Measurements from ENCODE around the gene CDHR3. TPM values are rescaled to one million over a fixed set of nuclear protein-coding genes. Genes with fewer than 3 reads are reported as not detected.
A peak's percentile ranks its signal among the peaks of the same experiment; 100 is the strongest.

The CDHR3 gene
- total RNA-seq, 2 donors from 2014 or later, result 5.3 to 7.7 TPM

GRCh38 chr7:106063692-106064091 lies 100.6 kb downstream of the CDHR3 start:
- Histone ChIP-seq H3K4me3 (no peak overlapping the region), H3K9ac (ENCODE audit: low read depth in 2 of 2, low read length in 2 of 2) (no peak overlapping the region), H3K27ac (no peak overlapping the region), H3K27me3 (no peaks in the 10 kb centered on the region), H3K9me3 (no peaks in the 10 kb centered on the region), H3K36me3 (no peaks in the 10 kb centered on the region), H3K4me1 (peaks cover 11% of the 10 kb centered on the region)
- intact Hi-C loops (cut with DNase I), result no loop called here
- peak; percentile 15 for DNase-seq
- TF ChIP-seq CTCF (IDR thresholded peaks at IDR 0.05), result no peak

DNA sequence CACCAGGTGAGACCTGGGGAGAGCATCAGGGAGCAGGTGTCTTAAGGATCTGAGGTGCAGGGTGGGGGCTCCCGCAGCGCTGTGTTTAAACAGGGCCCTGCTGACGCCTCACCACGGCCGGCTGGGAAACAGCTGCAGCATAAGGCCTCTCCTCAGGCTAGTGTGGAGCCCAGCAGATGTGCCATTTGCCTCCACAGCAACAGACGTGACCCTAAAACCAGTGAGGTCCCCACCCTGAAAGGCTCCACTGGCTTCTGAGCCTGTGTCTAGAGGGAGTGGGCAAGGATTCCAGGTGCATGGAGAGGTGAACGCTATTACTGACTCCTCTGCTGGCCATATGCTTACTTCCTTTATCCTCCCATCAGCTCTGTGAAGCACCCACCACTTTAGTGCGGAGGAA lies 101.3 kb downstream of the CDHR3 start:
- no peak for TF ChIP-seq CTCF (IDR thresholded peaks at IDR 0.05)
- Histone ChIP-seq H3K9me3 (no peaks in the 10 kb centered on the region), H3K27me3 (no peaks in the 10 kb centered on the region), H3K9ac (ENCODE audit: low read depth in 2 of 2, low read length in 2 of 2) (no peak overlapping the region), H3K4me3 (no peak overlapping the region), H3K36me3 (no peaks in the 10 kb centered on the region), H3K27ac (peak overlapping the region; percentile 79), H3K4me1 (peaks cover 11% of the 10 kb centered on the region)
- DNase-seq, result peak; percentile 30
- intact Hi-C loops (cut with DNase I), result no loop called here

DNA sequence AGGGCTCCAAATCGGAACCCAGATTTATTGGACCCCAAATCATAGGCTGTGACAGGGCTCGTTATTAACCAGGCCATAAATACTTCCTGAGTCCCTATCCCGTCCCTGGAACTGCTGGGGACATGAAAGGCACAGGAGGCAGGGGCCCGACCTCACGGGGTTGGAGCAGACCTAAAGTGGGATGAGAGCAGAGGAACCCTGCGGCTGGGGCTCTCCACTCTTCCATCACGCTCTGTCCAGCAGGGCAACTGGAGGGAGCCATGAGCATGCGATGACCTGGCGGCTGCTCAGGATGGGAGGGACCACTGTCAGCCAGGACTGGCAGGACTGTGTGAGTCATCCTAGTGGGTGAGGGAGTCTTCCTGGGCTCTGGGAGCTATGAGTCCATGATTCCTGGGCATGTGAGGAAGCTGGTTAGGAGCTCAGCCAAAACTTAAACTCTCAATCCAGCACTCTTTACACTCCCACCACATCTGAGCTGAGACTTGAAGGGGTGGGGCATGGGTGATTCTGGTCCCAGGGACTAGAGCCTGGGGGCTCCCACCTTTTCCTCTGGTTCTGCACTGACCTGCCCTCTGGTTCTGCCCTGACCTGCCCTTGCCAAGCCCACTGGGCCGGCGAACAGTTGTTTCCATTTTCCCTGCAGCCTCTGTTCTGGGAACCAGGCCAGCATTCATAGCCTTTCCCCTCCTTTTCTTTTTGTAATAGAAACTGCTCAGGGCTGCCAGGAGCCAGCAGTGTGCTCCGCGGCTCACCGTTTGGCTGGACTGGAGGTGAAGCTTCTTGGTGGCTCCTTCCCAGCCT lies 101.9 kb downstream of the CDHR3 start:
- no peak for TF ChIP-seq CTCF (IDR thresholded peaks at IDR 0.05)
- intact Hi-C loops (cut with DNase I), result no loop called here
- H3K27ac ChIP-seq, result peak overlapping the region; percentile 79
- no peak overlapping the region for H3K4me3 ChIP-seq
- peaks cover 11% of the 10 kb centered on the region for H3K4me1 ChIP-seq
- no peaks in the 10 kb centered on the region for H3K27me3 ChIP-seq
- peak; percentile 85 for DNase-seq
- peak overlapping the region; percentile 59 to 68 for H3K9ac ChIP-seq (ENCODE audit: low read depth in 2 of 2, low read length in 2 of 2)
- H3K36me3 ChIP-seq, result no peaks in the 10 kb centered on the region
- H3K9me3 ChIP-seq, result no peaks in the 10 kb centered on the region

GRCh38 chr7:106065575-106066500 lies 102.8 kb downstream of the CDHR3 start:
- H3K36me3 ChIP-seq, result no peaks in the 10 kb centered on the region
- intact Hi-C loops (cut with DNase I), result no loop called here
- H3K9ac ChIP-seq (ENCODE audit: low read depth in 2 of 2, low read length in 2 of 2), result peak overlapping the region; percentile 59 to 68
- H3K27ac ChIP-seq, result peak overlapping the region; percentile 79
- peak; percentile 84 for DNase-seq
- H3K4me1 ChIP-seq, result peaks cover 11% of the 10 kb centered on the region
- no peak for TF ChIP-seq CTCF (IDR thresholded peaks at IDR 0.05)
- H3K4me3 ChIP-seq, result peak overlapping the region; percentile 12
- no peaks in the 10 kb centered on the region for H3K9me3 ChIP-seq
- H3K27me3 ChIP-seq, result no peaks in the 10 kb centered on the region

- Histone ChIP-seq H3K27me3 (no peaks in the 10 kb centered on the region), H3K4me1 (peaks cover 20% of the 10 kb centered on the region), H3K27ac (no peak overlapping the region), H3K9me3 (no peaks in the 10 kb centered on the region), H3K4me3 (no peak overlapping the region), H3K36me3 (no peaks in the 10 kb centered on the region), H3K9ac (ENCODE audit: low read depth in 2 of 2, low read length in 2 of 2) (no peak overlapping the region)
- no peak for DNase-seq
- intact Hi-C loops (cut with DNase I), result no loop called here
- TF ChIP-seq CTCF (IDR thresholded peaks at IDR 0.05), result no peak
Measured at GRCh38 chr7:106067678-106068077, 104.6 kb downstream of the CDHR3 start.
